A549 treated with dexamethasone at 1 μM for 4 hours (cell line): ENCODE data around the gene AMIGO1. TPM values are rescaled to one million over a fixed set of nuclear protein-coding genes. Genes with fewer than 3 reads are reported as not detected.

Experiments used
- total RNA-seq: library from RNA; stranded (reverse); fragments of 200-300 nt; extraction: Qiagen RNA extraction; gene quantifications from 5 replicates; pipeline ENCODE4 v1.2.3, GENCODE V29; 2022

Gene AMIGO1
- 0.99 to 1.7 TPM (median 1.4 TPM) in 5 replicates for total RNA-seq

GRCh38 chr1:109509176-109510134 is at the start of gene AMIGO1:
AMIGO1 (minus strand) TSS chr1:109509727; CDS start chr1:109508912, 815 bp downstream.

GRCh38 chr1:109548321-109549267 is 39.1 kb upstream of the AMIGO1 start, which contains the start of gene GNAI3:
GNAI3 (plus strand) TSS chr1:109548615; CDS start chr1:109548721, 106 bp downstream.

GRCh38 chr1:109539676-109540075 is 30.1 kb upstream of the AMIGO1 start, which contains the start of gene GPR61:
GPR61 (plus strand) TSS chr1:109539872; CDS start chr1:109543023, 3,151 bp downstream.

GRCh38 chr1:109493805-109494539 is 15.6 kb downstream of the AMIGO1 start, which contains the start of gene CYB561D1:
CYB561D1 (plus strand) TSS chr1:109494094; CDS start chr1:109494140, 46 bp downstream.

GRCh38 chr1:109483672-109484518 is 25.6 kb downstream of the AMIGO1 start, which contains the start of gene ATXN7L2:
ATXN7L2 (plus strand) TSS chr1:109483905; CDS start chr1:109483954, 49 bp downstream.

GRCh38 chr1:109466452-109467300 is 42.9 kb downstream of the AMIGO1 start, which contains the start of gene SYPL2:
SYPL2 (plus strand) TSS chr1:109466546; CDS start chr1:109466844, 298 bp downstream.

Other genes starting within 250 kb of the AMIGO1 start
- gene PSRC1, start 226.6 kb downstream of the AMIGO1 start, total RNA-seq = 16.6 to 22.7 TPM (median 20.9 TPM) in 5 replicates
- gene MYBPHL, start 202.7 kb downstream of the AMIGO1 start, total RNA-seq = 0.09 to 0.12 TPM in 2 of 5 replicates, not detected in the others
- gene SORT1, start 111.8 kb downstream of the AMIGO1 start, total RNA-seq = 4.4 to 5.4 TPM (median 5.1 TPM) in 5 replicates
- gene PSMA5, start 83.3 kb downstream of the AMIGO1 start, total RNA-seq = 86.2 to 112 TPM (median 87.9 TPM) in 5 replicates
- gene SYPL2, start 43.2 kb downstream of the AMIGO1 start, total RNA-seq = 0.09 to 0.17 TPM (median 0.11 TPM) in 5 replicates
- gene ATXN7L2, start 25.8 kb downstream of the AMIGO1 start, total RNA-seq = 1.4 to 2.4 TPM (median 2.1 TPM) in 5 replicates
- gene CYB561D1, start 15.6 kb downstream of the AMIGO1 start, total RNA-seq = 3.8 to 5.1 TPM (median 4.5 TPM) in 5 replicates
- gene GPR61, start 30.1 kb upstream of the AMIGO1 start, total RNA-seq = 0.06 TPM in 1 of 5 replicates, not detected in the others
- 5.1 to 5.8 TPM (median 5.5 TPM) in 5 replicates for gene GNAI3, start 38.9 kb upstream of the AMIGO1 start, total RNA-seq
- gene GNAT2, start 109.9 kb upstream of the AMIGO1 start, total RNA-seq = 0.08 to 0.38 TPM (median 0.15 TPM) in 5 replicates
- 15.4 to 21.8 TPM (median 21.7 TPM) in 5 replicates for gene AMPD2, start 110.1 kb upstream of the AMIGO1 start, total RNA-seq
- gene GSTM4, start 146.4 kb upstream of the AMIGO1 start, total RNA-seq = 8.3 to 10.3 TPM (median 9.3 TPM) in 5 replicates
- 2.7 to 4.8 TPM (median 3.5 TPM) in 5 replicates for gene GSTM2, start 158.3 kb upstream of the AMIGO1 start, total RNA-seq
- 0.21 TPM in 1 of 5 replicates, not detected in the others for gene GSTM1, start 178.1 kb upstream of the AMIGO1 start, total RNA-seq
- gene GSTM5, start 202.5 kb upstream of the AMIGO1 start, total RNA-seq = not detected in 5 replicates
- 18.5 to 26.7 TPM (median 21.2 TPM) in 5 replicates for gene GSTM3, start 231.3 kb upstream of the AMIGO1 start, total RNA-seq